OCI-LY1 (cell line): ENCODE data around the gene PHKG2.

Source experiments
- H2AFZ ChIP-seq: fragments of 200-600 bp; sonication (generic), shearing (Covaris generic); 2 replicates; pipeline ENCODE4 v1.6.0; 2014; ENCODE audit warnings: antibody characterized with exemption, mild to moderate bottlenecking, low read length
- H3F3A ChIP-seq: fragments of 200-600 bp; sonication (generic), shearing (Covaris generic); 2 replicates; pipeline ENCODE4 v1.6.0; 2014; ENCODE audit warnings: mild to moderate bottlenecking, antibody characterized with exemption, low read length, moderate library complexity; ENCODE audit not compliant: insufficient read depth
- H3K27ac ChIP-seq: fragments of 200-600 bp; sonication (generic); 2 replicates; pipeline ENCODE4 v1.5.1; 2014; ENCODE audit warnings: low read length, mixed run types, mild to moderate bottlenecking, low read depth; ENCODE audit not compliant: poor library complexity, severe bottlenecking
- H3K27me3 ChIP-seq: fragments of 200-600 bp; sonication (generic); 2 replicates; pipeline ENCODE4 v1.6.0; 2014; ENCODE audit warnings: antibody characterized with exemption, mild to moderate bottlenecking, low read length, moderate library complexity; ENCODE audit not compliant: insufficient read depth
- H3K36me3 ChIP-seq: fragments of 200-600 bp; sonication (generic); 2 replicates; pipeline ENCODE4 v1.6.1; 2014; ENCODE audit warnings: mild to moderate bottlenecking, antibody characterized with exemption, low read length, moderate library complexity, mixed read lengths; ENCODE audit not compliant: insufficient read depth
- H3K4me1 ChIP-seq: fragments of 200-600 bp; sonication (generic); 2 replicates; pipeline ENCODE4 v1.5.1; 2014; ENCODE audit warnings: mild to moderate bottlenecking, low read length, moderate library complexity; ENCODE audit not compliant: insufficient read depth, severe bottlenecking
- H3K4me2 ChIP-seq: fragments of 200-600 bp; sonication (generic), shearing (Covaris generic); 2 replicates; pipeline ENCODE4 v1.6.1; 2014; ENCODE audit warnings: low read length
- H3K4me3 ChIP-seq: fragments of 200-600 bp; sonication (generic); 2 replicates; pipeline ENCODE4 v1.5.1; 2014; ENCODE audit warnings: low read length, low read depth, mild to moderate bottlenecking, mixed read lengths; ENCODE audit not compliant: poor library complexity, severe bottlenecking
- H3K79me2 ChIP-seq: fragments of 200-600 bp; shearing (Covaris generic); 2 replicates; pipeline ENCODE4 v1.6.1; 2016; ENCODE audit warnings: mixed run types, low read length, mixed read lengths; ENCODE audit not compliant: insufficient read depth
- H3K9ac ChIP-seq: fragments of 200-600 bp; sonication (generic), shearing (Covaris generic); 2 replicates; pipeline ENCODE4 v1.6.1; 2014; ENCODE audit warnings: mild to moderate bottlenecking, low read length, mixed read lengths
- H3K9me2 ChIP-seq: fragments of 200-600 bp; sonication (generic), shearing (Covaris generic); 2 replicates; pipeline ENCODE4 v1.6.1; 2014; ENCODE audit warnings: low read depth, mild to moderate bottlenecking, low read length, mixed read lengths
- H3K9me3 ChIP-seq: fragments of 200-600 bp; shearing (Covaris generic); 2 replicates; pipeline ENCODE4 v1.6.1; 2014; ENCODE audit warnings: low read length, mixed read lengths
- H4K20me1 ChIP-seq: fragments of 200-600 bp; sonication (generic), shearing (Covaris generic); 2 replicates; pipeline ENCODE4 v1.6.0; 2016; ENCODE audit warnings: mild to moderate bottlenecking, low read length; ENCODE audit not compliant: insufficient read depth
- CTCF ChIP-seq: fragments of 200-600 bp; sonication (generic), shearing (Covaris generic); IDR thresholded peaks from 2 replicates; pipeline ENCODE4 v1.5.1; 2017; ENCODE audit warnings: mild to moderate bottlenecking, antibody characterized with exemption, low read length, moderate library complexity, mixed read lengths
- EZH2 ChIP-seq: fragments of 200-600 bp; sonication (generic), shearing (Covaris generic); IDR thresholded peaks from 2 replicates; pipeline ENCODE4 v1.8.0; 2017; ENCODE audit warnings: borderline replicate concordance, mixed run types, mild to moderate bottlenecking, antibody characterized with exemption, low read length, moderate library complexity, mixed read lengths

PHKG2 gene

GRCh38 chr16:30706046-30706445, 42.2 kb upstream of the PHKG2 start:
- TF ChIP-seq CTCF: no peak
- no peak for TF ChIP-seq EZH2

DNA sequence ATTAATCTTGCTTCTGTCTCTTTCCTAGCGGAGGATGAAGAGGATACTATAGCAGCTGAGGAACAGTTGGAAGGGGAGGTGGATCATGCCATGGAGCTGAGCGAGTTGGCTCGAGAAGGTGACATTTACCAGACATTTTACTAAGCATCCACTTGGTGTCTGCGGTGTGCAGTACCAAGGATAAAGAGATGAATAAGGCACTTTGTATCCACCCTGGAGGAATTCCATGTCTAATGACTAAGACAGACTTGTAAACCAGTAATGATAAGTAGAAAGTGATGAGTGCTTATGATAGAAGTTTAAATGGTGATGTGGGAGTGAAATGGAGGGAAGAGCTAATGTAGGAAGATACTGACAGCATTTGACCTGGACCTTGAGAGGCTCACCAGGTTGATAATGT, 37.3 kb upstream of the PHKG2 start:
- no peak overlapping the region for H3K4me3 ChIP-seq
- no peaks in the 10 kb centered on the region for H3K4me1 ChIP-seq
- H3K27me3 ChIP-seq: no peaks in the 10 kb centered on the region
- H4K20me1 ChIP-seq: no peaks in the 10 kb centered on the region
- no peak overlapping the region for H3K4me2 ChIP-seq
- no peak overlapping the region for H3K27ac ChIP-seq
- no peaks in the 10 kb centered on the region for H3K9me2 ChIP-seq
- H2AFZ ChIP-seq: no peak overlapping the region
- H3F3A ChIP-seq: no peaks in the 10 kb centered on the region
- peaks cover 98% of the 10 kb centered on the region for H3K36me3 ChIP-seq
- H3K79me2 ChIP-seq: no peaks in the 10 kb centered on the region
- no peak for TF ChIP-seq CTCF
- no peak for TF ChIP-seq EZH2
- H3K9me3 ChIP-seq: no peaks in the 10 kb centered on the region
- no peak overlapping the region for H3K9ac ChIP-seq

More at GRCh38 chr16:30706046-30706445, 42.2 kb upstream of the PHKG2 start:
- Histone ChIP-seq H3K27ac (no peak overlapping the region), H3K9ac (no peak overlapping the region), H3K4me3 (no peak overlapping the region), H3K9me2 (no peaks in the 10 kb centered on the region), H4K20me1 (no peaks in the 10 kb centered on the region), H3K27me3 (no peaks in the 10 kb centered on the region), H3K79me2 (peaks cover 2% of the 10 kb centered on the region), H3F3A (no peaks in the 10 kb centered on the region), H3K4me2 (no peak overlapping the region), H2AFZ (no peak overlapping the region), H3K9me3 (no peaks in the 10 kb centered on the region), H3K36me3 (peaks cover 88% of the 10 kb centered on the region), H3K4me1 (no peaks in the 10 kb centered on the region)

DNA sequence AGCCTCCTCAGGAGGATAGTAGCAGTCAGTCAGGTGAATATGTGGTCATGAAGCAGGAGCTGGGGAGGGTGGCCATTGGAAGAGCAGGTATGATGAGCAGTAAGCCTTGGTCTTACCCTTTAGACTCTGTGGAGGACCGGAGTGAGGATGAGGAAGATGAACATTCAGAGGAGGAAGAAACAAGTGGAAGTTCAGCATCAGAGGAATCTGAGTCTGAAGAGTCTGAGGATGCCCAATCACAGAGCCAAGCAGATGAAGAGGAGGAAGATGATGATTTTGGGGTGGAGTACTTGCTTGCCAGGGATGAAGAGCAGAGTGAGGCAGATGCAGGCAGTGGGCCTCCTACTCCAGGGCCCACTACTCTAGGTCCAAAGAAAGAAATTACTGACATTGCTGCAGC, 36.5 kb upstream of the PHKG2 start:
- Histone ChIP-seq H3K4me2 (no peak overlapping the region), H3K27ac (no peak overlapping the region), H3K36me3 (peaks cover 98% of the 10 kb centered on the region), H3F3A (no peaks in the 10 kb centered on the region), H3K9ac (no peak overlapping the region), H3K79me2 (no peaks in the 10 kb centered on the region), H3K27me3 (no peaks in the 10 kb centered on the region), H2AFZ (no peak overlapping the region), H4K20me1 (no peaks in the 10 kb centered on the region), H3K9me2 (no peaks in the 10 kb centered on the region), H3K9me3 (no peaks in the 10 kb centered on the region), H3K4me3 (no peak overlapping the region), H3K4me1 (no peaks in the 10 kb centered on the region)
- TF ChIP-seq EZH2 (no peak), CTCF (no peak)
